RWPE2 (cell line): ENCODE results near the gene SBNO1.

Experiments
- ATAC-seq: fragments of 200-7000 bp; cut with Tn5 transposase; 3 replicates; pipeline ENCODE4 v1.9.1; 2021; ENCODE audit warnings: low read depth
- DNase-seq: peaks from one replicate; pipeline ENCODE4 v3.0.0-alpha.2; 2020; ENCODE audit warnings: low spot score
- H3K27ac ChIP-seq: fragments of 450-650 bp; 2 replicates; pipeline ENCODE4 v1.5.1; 2017; ENCODE audit warnings: mild to moderate bottlenecking; ENCODE audit not compliant: poor library complexity, severe bottlenecking
- H3K27me3 ChIP-seq: fragments of 250-450 bp; sonication (Bioruptor Pico); 2 replicates; pipeline ENCODE4 v1.5.1; 2021; ENCODE audit warnings: mild to moderate bottlenecking, moderate library complexity; ENCODE audit not compliant: insufficient read depth, poor library complexity, severe bottlenecking
- H3K36me3 ChIP-seq: fragments of 250-450 bp; sonication (Bioruptor Pico); 2 replicates; pipeline ENCODE4 v1.5.1; 2020; ENCODE audit warnings: low read depth, mild to moderate bottlenecking, moderate library complexity
- H3K4me1 ChIP-seq: fragments of 250-450 bp; sonication (Bioruptor Pico); 2 replicates; pipeline ENCODE4 v1.5.1; 2021; ENCODE audit warnings: mild to moderate bottlenecking, moderate library complexity; ENCODE audit not compliant: insufficient read depth, poor library complexity, severe bottlenecking
- H3K4me3 ChIP-seq: fragments of 250-450 bp; sonication (Bioruptor Pico); 2 replicates; pipeline ENCODE4 v1.5.1; 2021; ENCODE audit warnings: mild to moderate bottlenecking, moderate library complexity; ENCODE audit not compliant: severe bottlenecking
- H3K9me3 ChIP-seq: fragments of 250-450 bp; sonication (Bioruptor Pico); 2 replicates; pipeline ENCODE4 v1.5.1; 2021; ENCODE audit warnings: mild to moderate bottlenecking, moderate library complexity; ENCODE audit not compliant: severe bottlenecking
- CTCF ChIP-seq: fragments of 450-650 bp; IDR thresholded peaks from one replicate; pipeline ENCODE4 v1.5.1; 2017; ENCODE audit warnings: mild to moderate bottlenecking, moderate library complexity; ENCODE audit not compliant: poor library complexity, severe bottlenecking

SBNO1 gene

GRCh38 chr12:123243671-123244262, 120.9 kb downstream of the SBNO1 start:
- peaks cover 34% of the 10 kb centered on the region for H3K36me3 ChIP-seq
- no peak overlapping the region for H3K4me3 ChIP-seq
- no peak overlapping the region for H3K27ac ChIP-seq
- peaks cover 6% of the 10 kb centered on the region for H3K9me3 ChIP-seq
- peaks cover 4% of the 10 kb centered on the region for H3K4me1 ChIP-seq
- ATAC-seq: no peak
- no peak for TF ChIP-seq CTCF
- H3K27me3 ChIP-seq: no peaks in the 10 kb centered on the region
- no peak for DNase-seq

- Histone ChIP-seq H3K4me1 (peaks cover 5% of the 10 kb centered on the region), H3K9me3 (no peaks in the 10 kb centered on the region), H3K36me3 (peaks cover 30% of the 10 kb centered on the region), H3K4me3 (no peak overlapping the region), H3K27me3 (no peaks in the 10 kb centered on the region), H3K27ac (no peak overlapping the region)
- TF ChIP-seq CTCF: no peak
- ATAC-seq (no peak), DNase-seq (no peak)
These were observed 122.3 kb downstream of the SBNO1 start for GRCh38 chr12:123242116-123242904.
